GM12892 (cell line): ENCODE data around the gene MYORG.

Experiments used
- POLR2A ChIP-seq: IDR thresholded peaks from 2 replicates; pipeline ENCODE4 v1.6.1; 2011; ENCODE audit warnings: low read depth, low read length, control low read depth
- POLR2AphosphoS5 ChIP-seq: IDR thresholded peaks from 2 replicates; pipeline ENCODE4 v1.6.1; 2011; ENCODE audit warnings: low read depth, low read length, control low read depth
- TAF1 ChIP-seq: IDR thresholded peaks from 2 replicates; pipeline ENCODE4 v1.6.1; 2011; ENCODE audit warnings: low read depth, mild to moderate bottlenecking, control low read depth, low read length, borderline replicate concordance

DNA sequence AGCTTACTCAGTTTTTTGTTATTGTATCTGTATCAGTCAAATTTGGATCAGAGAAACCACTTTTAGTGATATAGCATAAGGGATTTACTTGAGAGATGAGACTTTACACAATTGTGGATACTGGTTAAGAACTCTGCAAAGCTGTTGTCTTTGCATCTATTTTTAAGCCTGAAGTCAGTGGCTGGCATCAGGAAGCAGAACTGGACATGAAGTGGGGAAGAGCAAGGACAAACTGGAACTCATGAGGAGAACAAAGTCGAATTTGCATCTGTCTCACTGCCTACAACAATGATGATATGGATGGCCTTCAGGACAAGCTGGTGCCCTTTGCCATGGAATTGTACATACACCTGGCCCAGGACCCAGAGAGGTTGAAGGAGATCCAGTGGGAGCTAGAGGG lies 15.8 kb upstream of the MYORG start:
- TF ChIP-seq POLR2A (no peak), POLR2AphosphoS5 (no peak), TAF1 (no peak)
